PC-3 (cell line): Measurements from ENCODE around the gene UBL7. TPM values are rescaled to one million over a fixed set of nuclear protein-coding genes. Genes with fewer than 3 reads are reported as not detected.

Experiments
- ATAC-seq: fragments of 200-7000 bp; cut with Tn5 transposase; 2 replicates; pipeline ENCODE4 v1.9.1; 2020; ENCODE audit warnings: mild to moderate bottlenecking, moderate library complexity
- BruUV-seq: library from RNA; stranded (reverse); fragments of 400-500 nt; replicated peaks from 2 replicates; lab custom pipeline; 2021; lab: Mats Ljungman, UMichigan
- CTCF ChIA-PET: fragments of 300-600 bp; sonication (Branson Sonifier 250); formaldehyde crosslinking; loops from one replicate; lab custom pipeline; 2022; ENCODE audit warnings: antibody characterized with exemption; lab: Charles Lee
- POLR2A ChIA-PET: fragments of 300-600 bp; sonication (Branson Sonifier 250); formaldehyde crosslinking; loops from one replicate; lab custom pipeline; 2022; ENCODE audit warnings: antibody characterized with exemption; ENCODE audit not compliant: unreplicated experiment; lab: Charles Lee
- DNase-seq: peaks from one replicate; pipeline ENCODE4 v3.0.0-alpha.2; 2015
- H2AFZ ChIP-seq: fragments of 300-600 bp; sonication (generic); 2 replicates; pipeline ENCODE4 v1.6.0; 2016; ENCODE audit warnings: antibody characterized with exemption, low read length
- H3F3A ChIP-seq: fragments of 300-600 bp; sonication (generic); one replicate; pipeline ENCODE4 v1.6.0; 2017; ENCODE audit warnings: antibody characterized with exemption, low read length, control low read depth, mild to moderate bottlenecking; ENCODE audit not compliant: unreplicated experiment
- H3K27ac ChIP-seq: fragments of 300-600 bp; sonication (generic); 2 replicates; pipeline ENCODE4 v1.5.1; 2016; ENCODE audit warnings: mild to moderate bottlenecking, low read length
- H3K27me3 ChIP-seq: fragments of 300-600 bp; sonication (generic); 2 replicates; pipeline ENCODE4 v1.6.1; 2016; ENCODE audit warnings: low read length, mixed read lengths
- H3K36me3 ChIP-seq: fragments of 300-600 bp; sonication (generic); 2 replicates; pipeline ENCODE4 v1.6.1; 2016; ENCODE audit warnings: low read depth, mixed run types, low read length, mixed read lengths
- H3K4me1 ChIP-seq: fragments of 300-600 bp; sonication (generic); 2 replicates; pipeline ENCODE4 v1.5.1; 2016; ENCODE audit warnings: low read length; ENCODE audit not compliant: insufficient read depth
- H3K4me2 ChIP-seq: fragments of 300-600 bp; sonication (generic); 2 replicates; pipeline ENCODE4 v1.6.0; 2016; ENCODE audit warnings: low read length
- H3K4me3 ChIP-seq: fragments of 300-600 bp; sonication (generic); 2 replicates; pipeline ENCODE4 v1.5.1; 2016; ENCODE audit warnings: mild to moderate bottlenecking, low read length, mixed read lengths
- H3K79me2 ChIP-seq: fragments of 300-600 bp; sonication (generic); 2 replicates; pipeline ENCODE4 v1.6.1; 2017; ENCODE audit warnings: low read length, mixed read lengths
- H3K9ac ChIP-seq: fragments of 300-600 bp; sonication (generic); 2 replicates; pipeline ENCODE4 v1.6.0; 2016; ENCODE audit warnings: mild to moderate bottlenecking, low read length
- H3K9me2 ChIP-seq: fragments of 300-600 bp; sonication (generic); replicated peaks from 2 replicates; pipeline ENCODE4 v1.6.1; 2016; ENCODE audit warnings: mixed run types, low read length, mixed read lengths
- H3K9me3 ChIP-seq: fragments of 300-600 bp; sonication (generic); 2 replicates; pipeline ENCODE4 v1.6.1; 2016; ENCODE audit warnings: low read length, mixed read lengths
- H4K20me1 ChIP-seq: fragments of 300-600 bp; sonication (generic); 2 replicates; pipeline ENCODE4 v1.6.1; 2016; ENCODE audit warnings: low read length, mixed read lengths
- CTCF ChIP-seq: fragments of 300-600 bp; sonication (generic); conservative IDR thresholded peaks from 2 replicates; pipeline ENCODE4 v1.5.1; 2017; ENCODE audit warnings: antibody characterized with exemption, low read depth, mild to moderate bottlenecking, low read length
- EZH2 ChIP-seq: fragments of 300-600 bp; sonication (generic); IDR thresholded peaks from one replicate; pipeline ENCODE4 v1.6.1; 2017; ENCODE audit warnings: antibody characterized with exemption, mild to moderate bottlenecking, low read length; ENCODE audit not compliant: unreplicated experiment
- EZH2phosphoT487 ChIP-seq: fragments of 300-600 bp; sonication (generic); IDR thresholded peaks from 2 replicates; pipeline ENCODE4 v1.6.1; 2018; ENCODE audit warnings: mild to moderate bottlenecking, antibody characterized with exemption, low read length, borderline replicate concordance
- intact Hi-C: fragments of 100-400 bp; cut with micrococcal nuclease; formaldehyde crosslinking; loops from 2 replicates; pipeline ENCODE4 v1.9.0; 2023
- total RNA-seq: library from RNA; depleted of rRNA; stranded (reverse); fragments of >200 nt; gene quantifications from 2 replicates; pipeline ENCODE4 v1.2.3, GENCODE V29; 2014

UBL7 gene
- total RNA-seq, 1 experiment from 2014 or later = 57.1 TPM

- H3F3A ChIP-seq = peaks cover 6% of the 10 kb centered on the region
- no peaks in the 10 kb centered on the region for H3K9me2 ChIP-seq
- peak overlapping the region; percentile 82 for H3K4me2 ChIP-seq
- CTCF ChIA-PET = no interaction called here
- peak overlapping the region; percentile 100 for H3K27ac ChIP-seq
- ATAC-seq (peak; percentile 21), DNase-seq (peak; percentile 93)
- TF ChIP-seq EZH2 = no peak
- TF ChIP-seq EZH2phosphoT487 = no peak
- TF ChIP-seq CTCF = no peak
- no TSS peak for BruUV-seq
- H3K4me1 ChIP-seq = peaks cover 56% of the 10 kb centered on the region
- POLR2A ChIA-PET = no interaction called here
- no peaks in the 10 kb centered on the region for H3K9me3 ChIP-seq
- H3K4me3 ChIP-seq = no peak overlapping the region; the same call in 1 of the 2 replicates
- peak overlapping the region; percentile 88 for H3K9ac ChIP-seq
- H3K79me2 ChIP-seq = peaks cover 8% of the 10 kb centered on the region
- intact Hi-C loops = no loop called here
- H3K36me3 ChIP-seq = no peaks in the 10 kb centered on the region
- no peaks in the 10 kb centered on the region for H3K27me3 ChIP-seq
- no peaks in the 10 kb centered on the region for H4K20me1 ChIP-seq
- H2AFZ ChIP-seq = no peak overlapping the region
Observed at GRCh38 chr15:74400915-74401757, 59.8 kb downstream of the UBL7 start.

DNA sequence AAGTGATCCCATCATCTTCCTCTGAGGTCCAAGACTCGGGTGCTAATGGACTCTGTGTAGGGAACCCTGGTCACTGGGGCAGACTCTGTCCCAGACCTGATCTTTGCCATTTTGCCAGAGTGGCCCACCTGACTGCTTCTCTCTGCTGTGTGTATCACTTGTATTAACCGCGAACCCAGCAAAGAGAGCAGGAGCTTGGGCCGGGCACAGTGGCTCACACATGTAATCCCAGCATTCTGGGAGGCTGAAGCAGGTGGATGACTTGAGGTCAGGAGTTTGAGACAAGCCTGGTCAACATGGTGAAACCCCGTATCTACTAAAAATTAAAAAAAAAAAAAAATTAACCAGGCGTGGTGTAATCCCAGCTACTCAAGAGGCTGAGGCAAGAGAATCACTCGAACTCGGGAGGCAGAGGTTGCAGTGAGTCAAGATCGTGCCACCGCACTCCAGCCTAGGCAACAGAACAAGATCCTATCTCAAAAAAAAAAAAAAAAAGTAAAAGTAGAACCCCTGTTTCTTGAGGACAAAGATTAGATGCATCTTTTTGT lies 60.6 kb downstream of the UBL7 start:
- no peak overlapping the region for H2AFZ ChIP-seq
- H3K36me3 ChIP-seq = no peaks in the 10 kb centered on the region
- peak overlapping the region; percentile 82 for H3K4me2 ChIP-seq
- ATAC-seq = no peak
- no peak for DNase-seq
- H3K4me3 ChIP-seq = no peak overlapping the region; the same call in 1 of the 2 replicates
- peak overlapping the region; percentile 100 for H3K27ac ChIP-seq
- BruUV-seq = TSS peak; percentile 56
- peak overlapping the region; percentile 88 for H3K9ac ChIP-seq
- no peaks in the 10 kb centered on the region for H3K27me3 ChIP-seq
- no peaks in the 10 kb centered on the region for H3K9me3 ChIP-seq
- CTCF ChIA-PET = no interaction called here
- peaks cover 6% of the 10 kb centered on the region for H3F3A ChIP-seq
- peaks cover 11% of the 10 kb centered on the region for H3K79me2 ChIP-seq
- intact Hi-C loops = no loop called here
- H3K4me1 ChIP-seq = peaks cover 64% of the 10 kb centered on the region
- no peaks in the 10 kb centered on the region for H3K9me2 ChIP-seq
- no peaks in the 10 kb centered on the region for H4K20me1 ChIP-seq
- POLR2A ChIA-PET = no interaction called here
- TF ChIP-seq EZH2phosphoT487 = no peak
- no peak for TF ChIP-seq CTCF
- TF ChIP-seq EZH2 = no peak
